ENCODE results near the gene PHACTR4. TPM values are rescaled to one million over a fixed set of nuclear protein-coding genes. Genes with fewer than 3 reads are reported as not detected.

PHACTR4 gene
- total and polyA plus RNA-seq, 2 of the 13 experiments (the other 11 are each of a cell fraction or from before 2014, with no cell fraction given): 13.9 to 17.1 TPM

GRCh38 chr1:28395181-28395580, 25.6 kb downstream of the PHACTR4 start:
- Histone ChIP-seq H3K9me3 (ENCODE audit: low read length) (no peaks in the 10 kb centered on the region), H3K36me3 (replicated peaks in 1 of 2; ENCODE audit: control insufficient read depth in 1 of 2, insufficient read depth in 2 of 2, low read length in 2 of 2) (peaks cover 1 to 5% of the 10 kb centered on the region in 2 experiments; a peak in 2 of 5 replicates), H3K4me3 (replicated peaks in 1 of 3; ENCODE audit: insufficient read depth in 1 of 3, low read depth in 2 of 3, low read length in 3 of 3) (no peak overlapping the region), H4K20me1 (ENCODE audit: insufficient read depth, low read length) (no peaks in the 10 kb centered on the region), H3K27me3 (ENCODE audit: control insufficient read depth in 1 of 2, insufficient read depth in 2 of 2, low read length in 2 of 2) (no peaks in the 10 kb centered on the region), H3K4me1 (ENCODE audit: insufficient read depth, low read length) (no peaks in the 10 kb centered on the region), H3K4me2 (ENCODE audit: low read depth, low read length) (no peak overlapping the region), H3K79me2 (ENCODE audit: insufficient read depth, low read length) (peaks cover 60% of the 10 kb centered on the region), H3K27ac (ENCODE audit: extremely low read length, insufficient read depth, low read length) (no peak overlapping the region), H2AFZ (ENCODE audit: low read length) (no peak overlapping the region), H3K9ac (ENCODE audit: insufficient read depth, low read depth, low read length) (no peak overlapping the region)
- DNase-seq (ENCODE audit: low spot score) (no peak), FAIRE-seq (no peak), ATAC-seq (no peak)
- ChIA-PET CTCF (ENCODE audit: low intra/inter-chr PET ratio, low total read pairs) (no interaction called here), POLR2A (no interaction called here)
- TF ChIP-seq SRF (IDR thresholded peaks at IDR 0.05; ENCODE audit: low read depth, low read length) (no peak), NRL (CRISPR knock-in tag; IDR thresholded peaks at IDR 0.05; ENCODE audit: borderline replicate concordance) (no peak), SRSF9 (IDR thresholded peaks at IDR 0.05; ENCODE audit: borderline replicate concordance, insufficient read depth, low read depth, low read length, poor library complexity, severe bottlenecking) (no peak), ZFX (CRISPR knock-in tag; IDR thresholded peaks at IDR 0.05; ENCODE audit: low read depth) (no peak), ZNF256 (CRISPR knock-in tag; conservative IDR thresholded peaks at IDR 0.05) (no peak), NFE2L2 (IDR thresholded peaks at IDR 0.05; ENCODE audit: low read length) (no peak), HNF4G (IDR thresholded peaks at IDR 0.05; ENCODE audit: borderline replicate concordance, low read depth, low read length) (no peak), HNF4G (CRISPR knock-in tag; IDR thresholded peaks at IDR 0.05; ENCODE audit: borderline replicate concordance, low read depth) (no peak), FOSL2 (CRISPR knock-in tag; IDR thresholded peaks at IDR 0.05) (no peak), PHF5A (CRISPR knock-in tag; IDR thresholded peaks at IDR 0.05; ENCODE audit: low read depth, unreplicated experiment) (no peak), KLF15 (CRISPR knock-in tag; IDR thresholded peaks at IDR 0.05; ENCODE audit: borderline replicate concordance) (no peak), ZNF639 (CRISPR knock-in tag; conservative IDR thresholded peaks at IDR 0.05) (no peak), ZNF549 (CRISPR knock-in tag; IDR thresholded peaks at IDR 0.05) (no peak), GATA4 (IDR thresholded peaks at IDR 0.05; ENCODE audit: borderline replicate concordance, low read depth) (no peak), ZNF460 (CRISPR knock-in tag; IDR thresholded peaks at IDR 0.05; ENCODE audit: borderline replicate concordance) (no peak)
- TF ChIP-seq, protein P1, sequence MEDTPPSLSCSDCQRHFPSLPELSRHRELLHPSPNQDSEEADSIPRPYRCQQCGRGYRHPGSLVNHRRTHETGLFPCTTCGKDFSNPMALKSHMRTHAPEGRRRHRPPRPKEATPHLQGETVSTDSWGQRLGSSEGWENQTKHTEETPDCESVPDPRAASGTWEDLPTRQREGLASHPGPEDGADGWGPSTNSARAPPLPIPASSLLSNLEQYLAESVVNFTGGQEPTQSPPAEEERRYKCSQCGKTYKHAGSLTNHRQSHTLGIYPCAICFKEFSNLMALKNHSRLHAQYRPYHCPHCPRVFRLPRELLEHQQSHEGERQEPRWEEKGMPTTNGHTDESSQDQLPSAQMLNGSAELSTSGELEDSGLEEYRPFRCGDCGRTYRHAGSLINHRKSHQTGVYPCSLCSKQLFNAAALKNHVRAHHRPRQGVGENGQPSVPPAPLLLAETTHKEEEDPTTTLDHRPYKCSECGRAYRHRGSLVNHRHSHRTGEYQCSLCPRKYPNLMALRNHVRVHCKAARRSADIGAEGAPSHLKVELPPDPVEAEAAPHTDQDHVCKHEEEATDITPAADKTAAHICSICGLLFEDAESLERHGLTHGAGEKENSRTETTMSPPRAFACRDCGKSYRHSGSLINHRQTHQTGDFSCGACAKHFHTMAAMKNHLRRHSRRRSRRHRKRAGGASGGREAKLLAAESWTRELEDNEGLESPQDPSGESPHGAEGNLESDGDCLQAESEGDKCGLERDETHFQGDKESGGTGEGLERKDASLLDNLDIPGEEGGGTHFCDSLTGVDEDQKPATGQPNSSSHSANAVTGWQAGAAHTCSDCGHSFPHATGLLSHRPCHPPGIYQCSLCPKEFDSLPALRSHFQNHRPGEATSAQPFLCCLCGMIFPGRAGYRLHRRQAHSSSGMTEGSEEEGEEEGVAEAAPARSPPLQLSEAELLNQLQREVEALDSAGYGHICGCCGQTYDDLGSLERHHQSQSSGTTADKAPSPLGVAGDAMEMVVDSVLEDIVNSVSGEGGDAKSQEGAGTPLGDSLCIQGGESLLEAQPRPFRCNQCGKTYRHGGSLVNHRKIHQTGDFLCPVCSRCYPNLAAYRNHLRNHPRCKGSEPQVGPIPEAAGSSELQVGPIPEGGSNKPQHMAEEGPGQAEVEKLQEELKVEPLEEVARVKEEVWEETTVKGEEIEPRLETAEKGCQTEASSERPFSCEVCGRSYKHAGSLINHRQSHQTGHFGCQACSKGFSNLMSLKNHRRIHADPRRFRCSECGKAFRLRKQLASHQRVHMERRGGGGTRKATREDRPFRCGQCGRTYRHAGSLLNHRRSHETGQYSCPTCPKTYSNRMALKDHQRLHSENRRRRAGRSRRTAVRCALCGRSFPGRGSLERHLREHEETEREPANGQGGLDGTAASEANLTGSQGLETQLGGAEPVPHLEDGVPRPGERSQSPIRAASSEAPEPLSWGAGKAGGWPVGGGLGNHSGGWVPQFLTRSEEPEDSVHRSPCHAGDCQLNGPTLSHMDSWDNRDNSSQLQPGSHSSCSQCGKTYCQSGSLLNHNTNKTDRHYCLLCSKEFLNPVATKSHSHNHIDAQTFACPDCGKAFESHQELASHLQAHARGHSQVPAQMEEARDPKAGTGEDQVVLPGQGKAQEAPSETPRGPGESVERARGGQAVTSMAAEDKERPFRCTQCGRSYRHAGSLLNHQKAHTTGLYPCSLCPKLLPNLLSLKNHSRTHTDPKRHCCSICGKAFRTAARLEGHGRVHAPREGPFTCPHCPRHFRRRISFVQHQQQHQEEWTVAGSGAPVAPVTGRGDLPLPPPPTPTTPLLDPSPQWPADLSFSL (CRISPR knock-in tag; IDR thresholded peaks at IDR 0.05): no peak
- TF ChIP-seq, protein P2, sequence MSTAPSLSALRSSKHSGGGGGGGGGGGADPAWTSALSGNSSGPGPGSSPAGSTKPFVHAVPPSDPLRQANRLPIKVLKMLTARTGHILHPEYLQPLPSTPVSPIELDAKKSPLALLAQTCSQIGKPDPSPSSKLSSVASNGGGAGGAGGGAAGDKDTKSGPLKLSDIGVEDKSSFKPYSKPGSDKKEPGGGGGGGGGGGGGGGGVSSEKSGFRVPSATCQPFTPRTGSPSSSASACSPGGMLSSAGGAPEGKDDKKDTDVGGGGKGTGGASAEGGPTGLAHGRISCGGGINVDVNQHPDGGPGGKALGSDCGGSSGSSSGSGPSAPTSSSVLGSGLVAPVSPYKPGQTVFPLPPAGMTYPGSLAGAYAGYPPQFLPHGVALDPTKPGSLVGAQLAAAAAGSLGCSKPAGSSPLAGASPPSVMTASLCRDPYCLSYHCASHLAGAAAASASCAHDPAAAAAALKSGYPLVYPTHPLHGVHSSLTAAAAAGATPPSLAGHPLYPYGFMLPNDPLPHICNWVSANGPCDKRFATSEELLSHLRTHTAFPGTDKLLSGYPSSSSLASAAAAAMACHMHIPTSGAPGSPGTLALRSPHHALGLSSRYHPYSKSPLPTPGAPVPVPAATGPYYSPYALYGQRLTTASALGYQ (CRISPR knock-in tag; IDR thresholded peaks at IDR 0.05): no peak
- in situ Hi-C loops (cut with HindIII; ENCODE audit: extremely low pct_ligation_motif_present, low pct_unique_long_range_greater_than_20kb): no loop called here
- 98% methylated on average over 4 of the region's 4 CpGs for WGBS (ENCODE audit: low lambda C conversion rate)
- intact Hi-C loops (cut with micrococcal nuclease; ENCODE audit: unreplicated experiment): no loop called here
- no TSS peak for BruUV-seq (replicated peaks)
